Measurements from ENCODE around the gene TMPRSS7. TPM values are rescaled to one million over a fixed set of nuclear protein-coding genes. Genes with fewer than 3 reads are reported as not detected.
A peak's percentile ranks its signal among the peaks of the same experiment; 100 is the strongest.

TMPRSS7 gene
- polyA plus RNA-seq, 1 donor from 2014 or later = 0.52 TPM

- H3K4me3 ChIP-seq (ENCODE audit: low read length) = no peak overlapping the region
- H3K9me3 ChIP-seq (ENCODE audit: low read length) = no peaks in the 10 kb centered on the region
- H4K20me1 ChIP-seq (ENCODE audit: insufficient read depth) = no peaks in the 10 kb centered on the region
- H3K9me2 ChIP-seq (ENCODE audit: insufficient read depth, low read length) = no peaks in the 10 kb centered on the region
- TF ChIP-seq EP300 (conservative IDR thresholded peaks at IDR 0.05; ENCODE audit: poor library complexity, severe bottlenecking) = no peak
- TF ChIP-seq, protein P1, sequence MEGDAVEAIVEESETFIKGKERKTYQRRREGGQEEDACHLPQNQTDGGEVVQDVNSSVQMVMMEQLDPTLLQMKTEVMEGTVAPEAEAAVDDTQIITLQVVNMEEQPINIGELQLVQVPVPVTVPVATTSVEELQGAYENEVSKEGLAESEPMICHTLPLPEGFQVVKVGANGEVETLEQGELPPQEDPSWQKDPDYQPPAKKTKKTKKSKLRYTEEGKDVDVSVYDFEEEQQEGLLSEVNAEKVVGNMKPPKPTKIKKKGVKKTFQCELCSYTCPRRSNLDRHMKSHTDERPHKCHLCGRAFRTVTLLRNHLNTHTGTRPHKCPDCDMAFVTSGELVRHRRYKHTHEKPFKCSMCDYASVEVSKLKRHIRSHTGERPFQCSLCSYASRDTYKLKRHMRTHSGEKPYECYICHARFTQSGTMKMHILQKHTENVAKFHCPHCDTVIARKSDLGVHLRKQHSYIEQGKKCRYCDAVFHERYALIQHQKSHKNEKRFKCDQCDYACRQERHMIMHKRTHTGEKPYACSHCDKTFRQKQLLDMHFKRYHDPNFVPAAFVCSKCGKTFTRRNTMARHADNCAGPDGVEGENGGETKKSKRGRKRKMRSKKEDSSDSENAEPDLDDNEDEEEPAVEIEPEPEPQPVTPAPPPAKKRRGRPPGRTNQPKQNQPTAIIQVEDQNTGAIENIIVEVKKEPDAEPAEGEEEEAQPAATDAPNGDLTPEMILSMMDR (IDR thresholded peaks at IDR 0.05; ENCODE audit: poor library complexity, severe bottlenecking) = no peak
- no peak for TF ChIP-seq SMC3 (conservative IDR thresholded peaks at IDR 0.05; ENCODE audit: poor library complexity)
- no peak for TF ChIP-seq RAD21 (conservative IDR thresholded peaks at IDR 0.05)
- no peak for TF ChIP-seq POLR2AphosphoS5 (IDR thresholded peaks at IDR 0.05)
- no peak for TF ChIP-seq MXI1 (conservative IDR thresholded peaks at IDR 0.05; ENCODE audit: poor library complexity, severe bottlenecking)
- TF ChIP-seq TAF1 (IDR thresholded peaks at IDR 0.05; ENCODE audit: low read depth) = no peak
- no peak for TF ChIP-seq REST (IDR thresholded peaks at IDR 0.05; ENCODE audit: borderline replicate concordance)
- TF ChIP-seq EZH2 (IDR thresholded peaks at IDR 0.05; ENCODE audit: borderline replicate concordance, insufficient read depth, low read length, poor library complexity, severe bottlenecking) = no peak
- H3K27me3 ChIP-seq (ENCODE audit: insufficient read depth, low read depth, low read length) = peaks cover 24% of the 10 kb centered on the region
- H3K27ac ChIP-seq (ENCODE audit: low read length) = no peak overlapping the region
- H3K9ac ChIP-seq (ENCODE audit: low read length) = no peak overlapping the region
- H3K79me2 ChIP-seq (replicated peaks; ENCODE audit: insufficient read depth, low read length) = no peaks in the 10 kb centered on the region
- no peaks in the 10 kb centered on the region for H3K36me3 ChIP-seq (ENCODE audit: insufficient read depth, low read length)
- H3K4me2 ChIP-seq (ENCODE audit: low read length) = no peak overlapping the region
- no peak overlapping the region for H2AFZ ChIP-seq (ENCODE audit: low read depth, low read length)
- H3F3A ChIP-seq (ENCODE audit: insufficient read depth, low read length, poor library complexity, severe bottlenecking) = no peaks in the 10 kb centered on the region
These were observed 50.6 kb downstream of the TMPRSS7 start for GRCh38 chr3:112084980-112085705.

DNA sequence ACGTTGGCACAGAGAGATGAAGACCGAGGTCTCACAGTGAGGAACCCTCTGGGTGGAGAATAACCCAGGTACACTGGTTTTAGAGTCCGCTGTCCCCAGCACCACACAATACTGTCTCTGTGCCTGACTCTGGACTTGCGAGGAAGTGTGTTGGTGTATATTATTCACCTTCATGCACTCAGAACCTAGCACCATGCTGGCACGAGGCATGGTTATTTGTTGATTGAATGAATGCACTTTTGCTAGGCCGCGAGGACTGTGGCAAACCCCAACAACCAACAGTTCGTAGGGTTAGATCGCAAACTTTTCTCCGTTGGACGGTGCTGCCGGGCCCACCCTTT lies 51.2 kb downstream of the TMPRSS7 start:
- no peak overlapping the region for H3K27ac ChIP-seq (ENCODE audit: low read length)
- no peak overlapping the region for H3K4me2 ChIP-seq (ENCODE audit: low read length)
- H3K4me3 ChIP-seq (ENCODE audit: low read length) = peak overlapping the region; percentile 71
- no peaks in the 10 kb centered on the region for H3K9me3 ChIP-seq (ENCODE audit: low read length)
- no peaks in the 10 kb centered on the region for H3F3A ChIP-seq (ENCODE audit: insufficient read depth, low read length, poor library complexity, severe bottlenecking)
- H3K36me3 ChIP-seq (ENCODE audit: insufficient read depth, low read length) = no peaks in the 10 kb centered on the region
- H2AFZ ChIP-seq (ENCODE audit: low read depth, low read length) = no peak overlapping the region
- H3K9me2 ChIP-seq (ENCODE audit: insufficient read depth, low read length) = no peaks in the 10 kb centered on the region
- no peaks in the 10 kb centered on the region for H4K20me1 ChIP-seq (ENCODE audit: insufficient read depth)
- TF ChIP-seq EZH2 (IDR thresholded peaks at IDR 0.05; ENCODE audit: borderline replicate concordance, insufficient read depth, low read length, poor library complexity, severe bottlenecking) (no peak), POLR2AphosphoS5 (IDR thresholded peaks at IDR 0.05) (no peak), TAF1 (IDR thresholded peaks at IDR 0.05; ENCODE audit: low read depth) (no peak), RAD21 (conservative IDR thresholded peaks at IDR 0.05) (no peak), EP300 (conservative IDR thresholded peaks at IDR 0.05; ENCODE audit: poor library complexity, severe bottlenecking) (no peak), REST (IDR thresholded peaks at IDR 0.05; ENCODE audit: borderline replicate concordance) (no peak), MXI1 (conservative IDR thresholded peaks at IDR 0.05; ENCODE audit: poor library complexity, severe bottlenecking) (no peak)
- TF ChIP-seq, protein P1 (IDR thresholded peaks at IDR 0.05; ENCODE audit: poor library complexity, severe bottlenecking) = no peak
- H3K9ac ChIP-seq (ENCODE audit: low read length) = no peak overlapping the region
- H3K79me2 ChIP-seq (replicated peaks; ENCODE audit: insufficient read depth, low read length) = no peaks in the 10 kb centered on the region
- H3K27me3 ChIP-seq (ENCODE audit: insufficient read depth, low read depth, low read length) = peaks cover 24% of the 10 kb centered on the region
